Ovary (tissue), 3 donors: ENCODE results near the gene ZSWIM6.

Experiments
- POLR2A ChIP-seq: fragments of 450-650 bp; IDR thresholded peaks from one replicate; pipeline ENCODE4 v1.6.1; 2017; ENCODE audit warnings: antibody characterized with exemption, mild to moderate bottlenecking, moderate library complexity
- TF ChIP-seq, protein P1 (sequence below), 3 donors: fragments of 450-650 bp in 2 of 3; fragments of 200-600 bp in 1 of 3; IDR thresholded peaks; one replicate each; pipeline versions ENCODE4 v1.5.1 to v1.8.0; 2016 to 2022; ENCODE audit warnings: antibody characterized with exemption in 3 of 3, mild to moderate bottlenecking in 1 of 3
- donor health status: DM: no; HTN: no; CAD: no.

DNA sequence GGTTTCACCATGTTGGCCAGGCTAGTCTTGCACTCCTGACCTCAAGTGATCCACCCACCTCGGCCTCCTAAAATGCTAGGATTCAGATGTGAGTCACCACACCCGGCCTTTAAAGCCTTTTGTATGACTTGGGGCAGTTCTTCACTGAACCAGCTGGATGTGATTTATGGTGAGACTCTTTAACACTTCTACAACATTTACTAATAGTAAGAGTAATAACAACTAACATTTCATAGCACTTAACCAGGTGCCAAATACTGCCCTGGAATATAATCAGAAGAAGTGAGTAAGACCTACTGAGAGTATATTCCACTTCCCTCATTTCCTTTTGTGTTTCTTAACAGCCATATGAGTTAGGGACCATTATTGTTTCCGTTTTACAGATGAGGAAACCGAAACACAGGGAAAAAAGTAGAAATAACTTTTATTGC, 10.0 kb downstream of the ZSWIM6 start:
- TF ChIP-seq, protein P1, sequence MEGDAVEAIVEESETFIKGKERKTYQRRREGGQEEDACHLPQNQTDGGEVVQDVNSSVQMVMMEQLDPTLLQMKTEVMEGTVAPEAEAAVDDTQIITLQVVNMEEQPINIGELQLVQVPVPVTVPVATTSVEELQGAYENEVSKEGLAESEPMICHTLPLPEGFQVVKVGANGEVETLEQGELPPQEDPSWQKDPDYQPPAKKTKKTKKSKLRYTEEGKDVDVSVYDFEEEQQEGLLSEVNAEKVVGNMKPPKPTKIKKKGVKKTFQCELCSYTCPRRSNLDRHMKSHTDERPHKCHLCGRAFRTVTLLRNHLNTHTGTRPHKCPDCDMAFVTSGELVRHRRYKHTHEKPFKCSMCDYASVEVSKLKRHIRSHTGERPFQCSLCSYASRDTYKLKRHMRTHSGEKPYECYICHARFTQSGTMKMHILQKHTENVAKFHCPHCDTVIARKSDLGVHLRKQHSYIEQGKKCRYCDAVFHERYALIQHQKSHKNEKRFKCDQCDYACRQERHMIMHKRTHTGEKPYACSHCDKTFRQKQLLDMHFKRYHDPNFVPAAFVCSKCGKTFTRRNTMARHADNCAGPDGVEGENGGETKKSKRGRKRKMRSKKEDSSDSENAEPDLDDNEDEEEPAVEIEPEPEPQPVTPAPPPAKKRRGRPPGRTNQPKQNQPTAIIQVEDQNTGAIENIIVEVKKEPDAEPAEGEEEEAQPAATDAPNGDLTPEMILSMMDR (IDR thresholded peaks at IDR 0.05), result no peak
- no peak for TF ChIP-seq POLR2A
